Measurements from ENCODE around the gene KAT2B. TPM values are rescaled to one million over a fixed set of nuclear protein-coding genes. Genes with fewer than 3 reads are reported as not detected.

The KAT2B gene
- total RNA-seq, 3 donors from 2014 or later, result 27.2 to 49.1 (median 27.5) TPM

- no peak for DNase-seq
Measured at GRCh38 chr3:20074226-20075063, 34.2 kb downstream of the KAT2B start.

GRCh38 chr3:20075197-20075596 is 35.0 kb downstream of the KAT2B start:
- no peaks in the 10 kb centered on the region for H3K36me3 ChIP-seq (ENCODE audit: low read depth)
- no peaks in the 10 kb centered on the region for H3K9me3 ChIP-seq
- DNase-seq (no peak), ATAC-seq (no peak)
- no peaks in the 10 kb centered on the region for H3K4me1 ChIP-seq (ENCODE audit: low read depth)
- no peak overlapping the region for H3K4me3 ChIP-seq
- no peak for TF ChIP-seq CTCF (IDR thresholded peaks at IDR 0.05)
- intact Hi-C loops (cut with DNase I, micrococcal nuclease), result no loop called here

More at GRCh38 chr3:20074226-20075063, 34.2 kb downstream of the KAT2B start:
- Histone ChIP-seq H3K36me3 (ENCODE audit: low read depth) (no peaks in the 10 kb centered on the region), H3K4me1 (ENCODE audit: low read depth) (no peaks in the 10 kb centered on the region), H3K9me3 (no peaks in the 10 kb centered on the region), H3K4me3 (no peak overlapping the region)
- TF ChIP-seq CTCF (IDR thresholded peaks at IDR 0.05), result no peak
- no peak for ATAC-seq
- intact Hi-C loops (cut with DNase I, micrococcal nuclease), result no loop called here

- no peaks in the 10 kb centered on the region for H3K9me3 ChIP-seq
- intact Hi-C loops (cut with DNase I, micrococcal nuclease), result no loop called here
Measured at GRCh38 chr3:20076296-20076997, 36.2 kb downstream of the KAT2B start.

GRCh38 chr3:20077068-20077467 is 36.8 kb downstream of the KAT2B start:
- intact Hi-C loops (cut with DNase I, micrococcal nuclease), result no loop called here
- Histone ChIP-seq H3K36me3 (ENCODE audit: low read depth) (no peaks in the 10 kb centered on the region), H3K9me3 (no peaks in the 10 kb centered on the region), H3K4me1 (ENCODE audit: low read depth) (no peaks in the 10 kb centered on the region), H3K4me3 (no peak overlapping the region)
- no peak for ATAC-seq
- no peak for TF ChIP-seq CTCF (IDR thresholded peaks at IDR 0.05)
- DNase-seq, result no peak

More at GRCh38 chr3:20076296-20076997, 36.2 kb downstream of the KAT2B start:
- Histone ChIP-seq H3K4me3 (no peak overlapping the region), H3K36me3 (ENCODE audit: low read depth) (no peaks in the 10 kb centered on the region), H3K4me1 (ENCODE audit: low read depth) (no peaks in the 10 kb centered on the region)
- DNase-seq (no peak), ATAC-seq (no peak)
- TF ChIP-seq CTCF (IDR thresholded peaks at IDR 0.05), result no peak

GRCh38 chr3:20078194-20078714 is 38.0 kb downstream of the KAT2B start:
- no peak for ATAC-seq
- intact Hi-C loops (cut with DNase I, micrococcal nuclease), result no loop called here

More at GRCh38 chr3:20078194-20078714, 38.0 kb downstream of the KAT2B start:
- Histone ChIP-seq H3K9me3 (no peaks in the 10 kb centered on the region), H3K4me3 (no peak overlapping the region), H3K4me1 (ENCODE audit: low read depth) (no peaks in the 10 kb centered on the region), H3K36me3 (ENCODE audit: low read depth) (no peaks in the 10 kb centered on the region)
- no peak for DNase-seq
- TF ChIP-seq CTCF (IDR thresholded peaks at IDR 0.05), result no peak

Measured in mucosa of descending colon (tissue), 3 donors.